H54 (cell line): ENCODE results near the gene IFNAR1.
"Not testable (repeated sequence)": the region's sequence is repeated elsewhere in the genome, so short reads cannot be mapped to it uniquely, and the experiment has no call there.

Experiments used
- DNase-seq: peaks from one replicate; pipeline ENCODE4 v3.0.0; 2011; ENCODE audit warnings: low spot score, mixed read lengths; ENCODE audit not compliant: insufficient read length
- FAIRE-seq: peaks from 3 replicates; lab custom pipeline; 2011; peaks lifted over from hg19 to GRCh38; lab: Jason Lieb, UNC
- POLR2A ChIP-seq: IDR thresholded peaks from 2 replicates; pipeline ENCODE4 v1.6.1; 2011; ENCODE audit warnings: low read depth, mild to moderate bottlenecking, low read length

The IFNAR1 gene

DNA sequence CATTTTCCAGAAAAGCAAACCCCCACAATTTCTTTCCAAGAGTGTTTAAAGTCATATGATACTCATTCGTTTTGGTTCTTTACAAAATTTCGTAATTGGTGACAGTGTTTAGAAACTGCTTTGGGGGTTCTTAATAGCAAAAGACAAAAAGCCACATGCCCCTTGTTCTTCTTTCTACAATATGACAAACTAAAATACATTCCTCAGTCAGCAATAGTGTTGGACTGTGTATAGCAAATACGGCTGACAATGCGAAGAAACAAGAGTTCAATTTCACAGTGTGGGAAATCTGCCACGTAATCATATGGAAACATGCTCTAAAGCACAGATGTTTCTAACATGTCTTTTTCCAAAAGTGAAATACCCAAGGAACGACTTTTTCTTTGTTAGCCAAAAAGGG, 7.6 kb upstream of the IFNAR1 start:
- no peak for DNase-seq
- no peak for FAIRE-seq
- TF ChIP-seq POLR2A = no peak

DNA sequence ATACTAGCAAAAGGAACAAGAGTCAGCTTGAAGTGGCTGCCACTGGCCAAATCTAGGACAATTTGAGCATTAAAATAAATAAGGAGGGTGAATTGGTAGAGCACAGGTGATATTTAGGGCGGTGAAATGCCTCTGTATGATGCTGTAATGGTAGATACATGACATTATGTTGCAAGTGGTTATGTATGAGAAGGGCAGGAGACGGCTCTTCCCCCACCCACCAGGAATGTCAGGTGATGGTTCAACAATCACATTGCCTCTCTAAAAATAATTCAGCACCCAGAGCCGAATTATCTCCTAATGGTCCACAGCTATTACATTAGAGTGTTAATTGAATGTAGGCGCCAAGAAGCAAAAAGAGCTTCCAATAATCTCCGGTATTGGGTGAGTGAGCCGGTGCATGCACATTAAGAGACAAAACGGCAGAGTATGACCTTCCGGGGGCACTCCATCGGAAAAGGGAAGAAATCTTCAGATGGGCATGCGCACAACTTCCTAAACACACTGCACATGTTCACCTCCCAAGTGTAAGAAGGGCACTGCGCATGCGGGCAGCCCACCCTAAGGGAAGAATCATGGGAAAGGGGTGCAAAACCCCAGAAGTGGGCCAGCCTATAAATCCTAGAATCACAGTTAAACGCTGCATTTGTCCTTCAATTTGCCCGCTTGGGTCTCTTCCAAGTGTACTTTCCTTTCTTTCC, 6.8 kb upstream of the IFNAR1 start:
- no peak for TF ChIP-seq POLR2A
- DNase-seq (no peak), FAIRE-seq (no peak)

DNA sequence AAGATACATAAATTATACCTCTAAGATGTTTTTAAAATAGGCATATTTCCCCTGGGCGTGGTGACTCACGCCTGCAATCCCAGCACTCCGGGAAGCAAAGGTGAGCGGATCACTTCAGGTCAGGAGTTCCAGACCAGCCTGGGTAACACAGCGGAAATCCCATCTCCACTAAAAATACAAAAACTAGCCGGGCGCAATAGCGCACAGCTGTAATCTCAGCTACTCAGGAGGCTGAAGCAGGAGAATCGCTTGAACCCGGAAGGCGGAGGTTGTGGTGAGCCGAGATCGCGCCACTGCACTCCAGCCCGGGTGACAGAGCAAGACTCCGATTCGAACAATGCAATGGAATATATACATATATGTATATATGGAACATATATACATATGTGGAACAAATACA, 3.8 kb upstream of the IFNAR1 start:
- DNase-seq, FAIRE-seq: not testable (repeated sequence)

DNA sequence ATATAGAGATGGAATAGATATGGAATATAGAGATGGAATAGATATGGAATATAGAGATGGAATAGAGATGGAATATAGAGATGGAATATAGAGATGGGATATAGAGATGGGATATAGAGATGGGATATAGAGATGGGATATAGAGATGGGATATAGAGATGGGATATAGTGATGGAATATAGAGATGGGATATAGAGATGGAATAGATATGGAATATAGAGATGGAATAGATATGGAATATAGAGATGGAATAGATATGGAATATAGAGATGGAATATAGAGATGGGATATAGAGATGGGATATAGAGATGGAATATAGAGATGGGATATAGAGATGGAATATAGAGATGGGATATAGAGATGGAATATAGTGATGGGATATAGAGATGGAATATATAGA, 1.2 kb upstream of the IFNAR1 start:
- not testable (repeated sequence) for FAIRE-seq, DNase-seq

DNA sequence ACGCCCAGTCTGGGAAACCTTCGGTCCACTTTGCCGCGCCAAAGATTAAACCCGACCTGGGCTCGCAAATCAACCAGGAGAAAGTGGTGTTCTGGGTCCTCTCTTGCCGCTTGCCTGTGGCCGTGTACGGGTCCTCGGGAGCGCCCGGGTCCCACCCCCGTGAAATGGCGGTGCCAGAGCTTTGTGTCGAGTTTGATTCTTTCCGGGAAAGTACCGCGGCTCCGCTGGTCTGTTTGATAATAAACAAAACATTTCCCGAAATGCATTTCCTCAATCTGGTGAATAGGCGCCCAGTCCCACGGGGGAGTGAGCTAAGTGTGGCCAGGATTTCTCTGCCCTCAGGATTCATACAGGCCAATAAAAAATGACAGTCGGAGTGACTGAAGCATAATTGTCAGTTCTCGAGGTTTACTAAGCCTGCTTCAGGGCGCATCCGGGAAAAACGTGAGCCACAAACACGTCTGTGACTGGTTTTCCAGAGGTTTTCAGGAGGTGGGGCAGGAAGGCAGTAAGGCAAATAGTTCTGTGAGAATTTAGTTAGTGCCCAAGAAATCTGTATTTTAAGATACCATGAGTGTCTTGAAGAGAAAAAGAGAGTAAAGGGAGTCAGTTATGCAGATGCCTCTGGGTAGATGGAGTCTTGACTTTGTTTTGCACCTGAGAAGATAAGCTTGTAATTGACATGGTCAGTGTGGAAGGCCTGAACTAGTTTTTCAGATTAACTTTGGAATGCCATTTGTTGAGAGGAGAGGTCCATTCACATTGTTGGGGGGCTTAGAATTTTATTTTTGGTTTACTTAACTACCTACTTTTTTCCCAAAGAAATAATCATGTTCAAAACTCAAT, 675 bp downstream of the IFNAR1 start:
- no peak; the same call in 1 of the 2 replicates for TF ChIP-seq POLR2A
- DNase-seq = peak; percentile 47

DNA sequence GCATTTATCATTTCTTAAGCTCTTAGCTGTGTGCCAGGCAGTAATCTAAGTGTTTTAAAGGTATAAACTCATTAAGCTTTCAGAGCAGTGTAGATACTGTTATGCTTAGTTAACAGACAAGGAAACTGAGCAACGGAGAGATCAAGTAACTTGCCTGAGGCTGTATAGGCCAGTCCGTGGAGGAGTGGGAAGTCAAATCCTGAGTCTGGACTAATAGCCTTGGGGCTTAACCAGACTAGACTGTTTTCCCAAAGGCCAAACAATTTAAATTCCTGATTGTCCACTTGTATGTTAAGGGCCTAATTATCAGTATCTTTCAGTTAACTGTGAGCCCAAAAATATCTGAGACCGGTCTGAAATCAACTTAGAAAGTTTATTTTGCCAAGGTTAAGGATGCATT, 2.6 kb downstream of the IFNAR1 start:
- FAIRE-seq (no peak), DNase-seq (no peak)
- TF ChIP-seq POLR2A = no peak

More for the DNA sequence above, 675 bp downstream of the IFNAR1 start:
- FAIRE-seq = peak; percentile 58

DNA sequence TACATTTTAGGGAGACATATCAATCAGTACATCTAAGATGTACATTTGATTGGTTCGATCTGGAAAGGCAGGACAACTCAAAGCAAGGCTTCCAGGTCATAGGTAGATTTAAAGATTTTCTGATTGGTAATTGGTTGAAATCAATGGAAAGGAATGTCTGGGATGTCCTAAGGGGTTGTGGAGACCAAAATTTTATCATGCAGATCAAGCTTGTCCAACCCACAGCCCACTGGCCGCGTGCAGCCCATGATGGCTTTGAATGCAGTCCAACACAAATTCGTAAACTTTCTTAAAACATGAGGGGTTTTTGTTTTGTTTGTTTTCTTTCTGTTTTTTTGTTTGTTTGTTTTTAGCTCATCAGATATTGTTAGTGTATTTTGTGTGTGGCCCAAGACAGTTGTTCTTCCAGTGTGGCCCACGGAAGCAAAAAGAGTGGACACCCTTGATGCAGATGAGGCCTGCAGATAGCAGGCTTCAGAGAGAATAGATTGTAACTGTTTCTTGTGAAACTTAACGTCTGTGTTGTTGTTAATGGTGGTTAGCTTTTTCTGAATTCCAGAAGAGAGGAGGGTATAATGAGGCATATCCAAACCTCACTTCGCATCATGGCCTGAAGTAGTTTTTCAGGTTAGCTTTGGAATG, 3.1 kb downstream of the IFNAR1 start:
- no peak for FAIRE-seq
- no peak for TF ChIP-seq POLR2A
- no peak for DNase-seq

DNA sequence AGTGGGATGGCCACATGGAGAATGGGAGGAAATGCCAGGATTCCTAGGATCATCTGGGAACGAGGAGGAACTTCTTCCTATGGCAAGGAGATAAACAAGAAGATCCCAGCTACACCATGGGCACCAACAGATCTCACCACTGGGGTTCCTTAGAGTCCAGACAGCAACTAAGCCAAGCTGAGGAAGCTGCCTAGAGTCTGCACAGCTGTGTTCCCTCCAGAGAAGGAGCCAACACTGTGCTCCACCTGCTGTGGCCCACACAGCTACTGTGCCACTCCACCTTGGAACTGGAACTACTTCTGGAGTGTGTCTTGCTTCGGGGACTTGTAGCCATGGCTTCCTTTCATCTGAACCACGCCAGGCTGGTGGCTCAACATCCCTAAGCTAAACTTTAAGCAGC, 6.0 kb downstream of the IFNAR1 start:
- TF ChIP-seq POLR2A = no peak
- FAIRE-seq = no peak
- no peak for DNase-seq

DNA sequence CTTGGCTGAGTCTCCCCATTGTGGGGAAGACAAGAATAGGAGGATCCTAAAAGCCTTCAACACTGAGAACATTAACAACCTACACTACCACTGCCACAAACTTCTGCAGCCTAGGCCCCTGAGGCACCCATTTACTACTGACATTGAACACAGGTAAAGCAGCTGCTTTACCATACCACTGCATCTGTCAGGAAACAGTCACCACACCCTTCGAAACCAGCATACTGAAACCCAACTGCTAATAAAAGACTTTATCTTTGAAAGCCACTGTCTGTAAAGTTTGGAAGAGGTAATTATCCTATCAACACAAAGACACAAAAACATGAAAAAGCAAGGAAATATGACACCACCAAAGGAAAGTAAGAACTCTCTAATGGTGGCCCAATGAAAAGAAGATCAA, 7.4 kb downstream of the IFNAR1 start:
- FAIRE-seq (no peak), DNase-seq (no peak)
- no peak for TF ChIP-seq POLR2A

DNA sequence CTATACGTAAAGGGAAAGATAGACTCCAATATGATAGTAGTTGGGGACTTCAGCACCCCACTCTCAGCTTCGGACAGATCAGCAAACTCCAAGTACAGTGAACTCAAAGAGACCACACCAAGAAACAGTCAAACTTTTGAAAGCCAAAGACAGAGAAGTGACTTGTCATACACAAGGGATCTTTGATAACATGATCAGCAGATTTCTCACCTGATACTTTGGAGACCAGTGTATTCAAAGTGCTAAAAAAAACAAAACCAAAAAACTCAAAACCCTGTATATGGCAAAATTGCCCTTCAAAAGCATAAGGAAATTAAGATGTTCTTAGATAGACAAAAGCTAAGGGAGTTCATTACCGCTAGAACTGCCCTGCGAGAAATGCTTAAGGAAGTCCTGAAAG, 9.4 kb downstream of the IFNAR1 start:
- no peak for FAIRE-seq
- TF ChIP-seq POLR2A = no peak
- no peak for DNase-seq

DNA sequence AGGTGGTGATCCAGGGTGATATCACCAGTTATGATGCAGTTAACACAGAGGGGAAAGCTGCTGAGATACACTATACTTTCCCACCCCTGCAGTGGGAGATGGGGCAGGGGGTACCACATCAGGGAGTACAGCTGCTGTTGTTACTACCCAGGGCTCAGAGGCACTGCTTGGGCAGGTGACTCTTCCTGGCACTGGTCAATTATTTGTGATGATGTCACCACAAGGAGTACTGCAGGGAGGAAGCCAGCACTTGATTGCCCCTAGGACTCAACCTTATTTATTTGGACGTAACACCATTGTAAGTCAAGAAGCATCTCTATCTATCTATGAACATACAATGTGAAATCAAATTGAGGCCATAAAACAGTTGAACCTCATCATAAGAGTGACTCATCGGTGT, 10.1 kb downstream of the IFNAR1 start:
- DNase-seq (no peak), FAIRE-seq (no peak)
- no peak for TF ChIP-seq POLR2A

DNA sequence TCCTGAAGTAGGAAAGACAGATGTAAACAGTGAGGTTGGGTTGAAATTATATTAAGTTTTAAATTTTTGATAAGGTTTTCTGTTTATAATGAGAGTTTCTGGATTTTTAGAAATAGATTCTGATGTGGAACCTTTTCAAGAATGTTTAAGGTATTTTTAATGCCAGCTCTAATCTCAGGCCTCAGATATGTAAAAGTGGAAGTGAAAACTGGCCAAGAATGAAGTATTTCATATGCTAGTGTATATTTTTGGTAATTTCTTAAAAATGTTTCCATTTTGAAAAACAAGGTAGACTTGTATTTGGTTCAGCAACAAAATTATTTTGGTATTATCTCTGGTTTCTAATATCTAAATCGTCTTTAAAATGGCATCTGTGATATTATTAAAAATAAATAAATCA, 14.4 kb downstream of the IFNAR1 start:
- FAIRE-seq = no peak
- no peak for TF ChIP-seq POLR2A
- no peak for DNase-seq

DNA sequence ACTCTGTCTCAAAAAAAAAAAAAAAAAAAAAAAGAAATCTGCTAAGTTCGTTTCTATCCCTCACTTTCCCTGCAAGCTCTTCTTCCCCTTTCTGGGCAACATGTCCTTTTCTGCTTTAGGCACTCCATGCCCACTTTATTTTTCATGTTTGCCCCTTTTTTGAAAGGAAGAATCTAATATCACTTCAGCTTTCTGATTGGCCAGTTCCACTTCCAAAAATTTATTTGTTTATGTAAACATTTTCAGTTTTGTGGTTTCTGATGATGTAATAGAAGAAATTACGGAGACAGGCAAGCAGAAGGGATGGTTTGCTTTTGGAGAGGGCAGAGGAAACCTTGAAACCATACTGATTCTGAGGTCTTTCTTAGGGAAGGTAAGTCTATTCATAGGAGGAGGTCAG, 15.1 kb downstream of the IFNAR1 start:
- TF ChIP-seq POLR2A = no peak
- FAIRE-seq (no peak), DNase-seq (no peak)

DNA sequence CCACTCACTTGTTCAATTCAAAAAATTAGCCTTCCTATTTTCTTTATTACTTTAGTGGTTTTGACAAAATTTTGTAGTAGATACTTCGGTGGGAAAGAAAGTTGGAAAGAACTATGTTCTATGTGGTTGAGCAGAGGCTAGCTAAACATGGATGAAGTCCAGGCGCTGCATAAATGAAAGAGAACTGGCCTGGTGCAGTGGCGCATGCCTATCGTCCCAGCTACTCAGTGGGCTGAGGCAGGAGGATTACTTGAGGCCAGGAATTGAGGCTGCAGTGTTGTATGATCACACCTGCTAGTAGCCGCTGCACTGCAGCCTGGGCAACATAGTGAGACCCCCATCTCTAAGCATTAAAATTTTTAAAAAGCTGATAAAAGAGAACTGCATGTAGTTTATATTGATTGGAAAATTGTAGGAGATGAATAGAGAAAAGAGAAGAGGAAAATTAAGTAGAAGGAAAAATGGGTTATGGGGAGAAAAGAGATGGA, 21.0 kb downstream of the IFNAR1 start:
- TF ChIP-seq POLR2A = no peak
- FAIRE-seq (no peak), DNase-seq (no peak)

DNA sequence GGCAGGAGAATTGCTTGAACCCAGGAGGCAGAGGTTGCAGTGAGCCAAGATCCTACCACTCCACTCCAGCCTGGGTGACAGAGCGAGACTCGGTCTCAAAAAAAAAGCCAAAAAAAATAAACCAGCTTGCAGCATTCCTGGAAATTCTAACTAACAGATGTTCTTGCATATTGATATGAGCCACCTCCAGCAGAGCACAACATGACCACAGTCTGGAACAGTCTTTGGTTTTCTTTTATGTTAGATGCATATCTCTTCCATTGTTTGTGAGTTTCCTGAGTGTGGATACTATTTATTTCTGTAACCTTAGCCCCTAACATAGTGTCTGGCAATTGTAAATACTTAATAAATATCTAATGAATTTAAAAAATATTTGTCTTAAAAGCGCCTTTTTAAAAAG, 23.9 kb downstream of the IFNAR1 start:
- no peak for DNase-seq
- TF ChIP-seq POLR2A = no peak
- FAIRE-seq = no peak
